ENCODE data around the gene PRND.

- TF ChIP-seq GLIS3 (CRISPR knock-in tag; IDR thresholded peaks at IDR 0.05) (no peak), BACH2 (CRISPR knock-in tag; IDR thresholded peaks at IDR 0.05; ENCODE audit: borderline replicate concordance) (no peak), ZFP3 (CRISPR knock-in tag; IDR thresholded peaks at IDR 0.05) (no peak), ZFP30 (CRISPR knock-in tag; IDR thresholded peaks at IDR 0.05) (no peak), ARNTL (CRISPR knock-in tag; IDR thresholded peaks at IDR 0.05; ENCODE audit: borderline replicate concordance, low read depth) (no peak)
Observed at GRCh38 chr20:4750381-4750780, 28.7 kb downstream of the PRND start.

All from SK-N-SH treated with all-trans-retinoic acid at 6 μM for 48 hours (cell line).